ENCODE results near the gene EMC7.
A peak's percentile ranks its signal among the peaks of the same experiment; 100 is the strongest.
"Not testable (repeated sequence)": the region's sequence is repeated elsewhere in the genome, so short reads cannot be mapped to it uniquely, and the experiment has no call there.

The EMC7 gene

DNA sequence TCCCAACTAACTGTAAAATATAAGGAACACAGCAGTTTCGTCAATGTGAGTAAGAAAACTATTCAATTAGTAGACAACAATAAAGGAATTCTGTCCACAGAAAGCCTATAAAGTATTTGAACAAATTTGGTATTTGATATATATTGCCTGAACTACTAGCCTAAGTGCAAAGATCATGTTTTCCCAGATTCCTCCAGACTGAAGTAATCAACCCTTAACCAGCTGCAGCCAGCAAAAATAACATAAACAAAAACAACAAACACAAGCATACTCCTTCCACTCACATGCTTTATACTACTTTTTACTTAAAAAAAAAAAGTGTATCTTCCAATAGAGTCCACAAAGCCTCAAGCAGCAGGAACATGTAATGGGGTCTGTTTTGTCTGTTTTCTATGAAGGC is 24.3 kb upstream of the EMC7 start:
- no peak for DNase-seq (ENCODE audit: low read depth in 2 of 2)
- H3K4me3 ChIP-seq (replicated peaks in 1 of 2; ENCODE audit: low read depth in 2 of 2, low read length in 2 of 2) = no peak overlapping the region
- no peak for TF ChIP-seq CTCF (IDR thresholded peaks at IDR 0.05; ENCODE audit: low read depth, low read length)

- no peak for DNase-seq (ENCODE audit: low read depth in 2 of 2)
- H3K4me3 ChIP-seq (replicated peaks in 1 of 2; ENCODE audit: low read depth in 2 of 2, low read length in 2 of 2) = no peak overlapping the region
- no peak for TF ChIP-seq CTCF (IDR thresholded peaks at IDR 0.05; ENCODE audit: low read depth, low read length)
Measured at GRCh38 chr15:34124651-34125050, 23.0 kb upstream of the EMC7 start.

DNA sequence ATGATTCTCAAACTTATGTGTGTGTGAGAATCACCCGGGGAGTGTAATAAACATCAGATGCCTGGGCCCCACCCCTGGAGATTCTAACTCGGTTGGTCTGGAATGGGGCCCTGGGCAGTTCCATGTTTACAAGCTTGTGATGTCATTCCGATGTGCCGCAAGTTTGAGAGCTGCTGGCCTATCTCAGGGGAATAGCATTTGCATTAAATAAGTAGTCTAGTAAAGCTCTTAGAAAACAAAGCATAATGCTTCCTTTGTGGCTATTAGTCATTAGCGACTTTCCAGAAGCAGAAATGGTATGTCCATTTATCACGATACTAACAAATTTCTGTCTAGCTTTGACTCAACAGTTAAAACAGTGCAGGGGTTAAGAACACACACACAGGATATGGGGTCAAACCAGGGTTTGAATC is 21.1 kb upstream of the EMC7 start:
- DNase-seq (ENCODE audit: low read depth in 2 of 2) = peak; percentile 81 to 96
- H3K4me3 ChIP-seq (replicated peaks in 1 of 2; ENCODE audit: low read depth in 2 of 2, low read length in 2 of 2) = no peak overlapping the region
- TF ChIP-seq CTCF (IDR thresholded peaks at IDR 0.05; ENCODE audit: low read depth, low read length) = no peak

DNA sequence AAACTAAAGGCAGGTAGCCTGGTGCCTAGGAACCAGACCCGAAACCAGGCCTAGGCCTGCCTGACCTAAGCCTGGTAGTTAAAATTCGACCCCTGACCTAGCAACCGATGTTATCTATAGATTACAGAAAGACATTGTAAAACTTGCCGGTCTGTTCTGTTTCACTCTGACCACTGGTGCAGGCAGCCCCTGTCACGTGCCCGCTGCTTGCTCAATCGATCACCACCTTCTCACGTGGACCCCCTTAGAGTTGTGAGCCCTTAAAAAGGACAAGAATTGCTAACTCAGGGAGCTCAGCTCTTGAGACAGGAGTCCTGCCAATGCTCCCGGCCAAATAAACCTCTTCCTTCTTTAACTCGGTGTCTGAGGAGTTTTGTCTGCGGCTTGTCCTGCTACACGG is 20.1 kb upstream of the EMC7 start:
- not testable (repeated sequence) for DNase-seq (ENCODE audit: low read depth in 2 of 2); H3K4me3 ChIP-seq (replicated peaks in 1 of 2; ENCODE audit: low read depth in 2 of 2, low read length in 2 of 2)

GRCh38 chr15:34120420-34120819 is 18.8 kb upstream of the EMC7 start:
- H3K4me3 ChIP-seq (replicated peaks in 1 of 2; ENCODE audit: low read depth in 2 of 2, low read length in 2 of 2); DNase-seq (ENCODE audit: low read depth in 2 of 2): not testable (repeated sequence)

DNA sequence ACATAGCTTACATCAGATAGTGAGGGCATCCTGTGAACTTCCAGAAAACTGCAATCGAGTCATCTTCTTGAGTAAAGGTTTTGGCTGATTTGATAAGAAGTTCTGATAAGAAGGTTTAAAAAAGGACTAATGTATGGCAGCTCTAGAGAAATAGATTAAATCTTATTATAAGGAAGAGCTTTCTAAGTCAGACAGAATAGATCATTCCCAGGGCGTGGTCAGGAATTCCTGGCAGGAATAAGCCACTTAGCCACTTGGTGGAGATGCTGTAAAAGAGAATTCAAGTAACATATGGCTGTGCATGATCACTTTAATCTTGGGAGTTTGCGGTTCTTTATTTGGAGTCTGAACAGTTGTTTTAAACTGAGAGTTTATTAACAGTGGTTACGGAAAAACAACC is 17.6 kb upstream of the EMC7 start:
- peak in 1 of 2 donors; percentile 20 for DNase-seq (ENCODE audit: low read depth in 2 of 2)
- TF ChIP-seq CTCF (IDR thresholded peaks at IDR 0.05; ENCODE audit: low read depth, low read length) = no peak
- H3K4me3 ChIP-seq (replicated peaks in 1 of 2; ENCODE audit: low read depth in 2 of 2, low read length in 2 of 2) = no peak overlapping the region

DNA sequence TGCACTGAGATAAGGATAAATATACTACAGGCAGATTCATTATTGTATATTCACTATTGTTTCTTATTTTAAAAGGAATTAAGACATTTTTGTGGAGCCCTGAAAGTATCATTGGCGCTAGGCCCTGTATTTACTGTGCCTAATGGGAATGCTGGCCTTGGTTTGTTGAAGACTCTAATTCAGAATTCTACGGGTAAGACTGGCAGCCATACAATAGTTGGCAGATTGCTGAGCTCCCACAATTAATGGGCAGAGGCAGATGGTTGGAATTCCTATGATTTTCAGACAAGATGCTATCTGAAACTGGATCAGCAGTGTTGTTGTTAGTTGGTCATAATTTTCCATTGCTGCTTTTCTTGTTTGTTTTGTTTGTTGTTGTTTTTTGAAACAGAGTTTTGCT is 15.0 kb upstream of the EMC7 start:
- TF ChIP-seq CTCF (IDR thresholded peaks at IDR 0.05; ENCODE audit: low read depth, low read length) = no peak
- H3K4me3 ChIP-seq (replicated peaks in 1 of 2; ENCODE audit: low read depth in 2 of 2, low read length in 2 of 2) = no peak overlapping the region
- DNase-seq (ENCODE audit: low read depth in 2 of 2) = no peak

DNA sequence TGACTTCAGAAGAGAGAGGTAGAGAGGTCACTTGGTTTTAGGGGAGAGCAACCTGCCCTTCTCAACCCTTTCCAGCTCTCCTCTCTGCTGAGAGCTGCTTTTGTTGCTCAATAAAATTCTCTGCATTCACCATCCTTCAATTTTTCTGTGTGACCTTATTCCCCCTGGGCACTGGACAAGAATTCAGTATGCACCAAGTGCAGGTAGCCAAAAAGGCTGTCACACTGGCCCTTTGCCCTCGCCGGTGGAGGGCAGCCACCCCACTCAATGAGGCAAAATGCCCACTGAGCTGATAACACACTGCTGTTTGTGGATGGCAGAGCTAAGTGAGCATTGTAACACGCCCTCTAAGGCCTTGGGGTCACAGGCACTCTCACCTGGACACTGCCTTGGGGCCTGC is 13.1 kb upstream of the EMC7 start:
- no peak overlapping the region for H3K4me3 ChIP-seq (replicated peaks in 1 of 2; ENCODE audit: low read depth in 2 of 2, low read length in 2 of 2)
- DNase-seq (ENCODE audit: low read depth in 2 of 2) = no peak
- TF ChIP-seq CTCF (IDR thresholded peaks at IDR 0.05; ENCODE audit: low read depth, low read length) = no peak

Data from cardiac fibroblast (primary cell).